HepG2 (cell line): ENCODE results near the gene SARS2. TPM values are rescaled to one million over a fixed set of nuclear protein-coding genes. Genes with fewer than 3 reads are reported as not detected.
A peak's percentile ranks its signal among the peaks of the same experiment; 100 is the strongest.

Experiments used
- ATAC-seq: fragments of 200-7000 bp; cut with Tn5 transposase; 3 replicates; pipeline ENCODE4 v1.9.1; 2020; ENCODE audit warnings: mild to moderate bottlenecking, moderate library complexity
- BruUV-seq: library from RNA; stranded (reverse); fragments of 400-500 nt; replicated peaks from 2 replicates; lab custom pipeline; 2021; lab: Mats Ljungman, UMichigan
- CTCF ChIA-PET: fragments of 300-600 bp; formaldehyde crosslinking; extraction: SDS; loops from one replicate; lab custom pipeline; 2021; ENCODE audit warnings: low total read pairs, inconsistent platforms, low intra/inter-chr PET ratio; lab: Yijun Ruan, JAX
- POLR2A ChIA-PET: fragments of 350-600 bp; sonication (Branson Sonifier 250); formaldehyde crosslinking; loops from one replicate; lab custom pipeline; 2020; ENCODE audit warnings: antibody characterized with exemption, inconsistent platforms; lab: Yijun Ruan, JAX
- DNase-seq: peaks from one replicate; pipeline ENCODE4 v3.0.0-alpha.2; 2015; ENCODE audit warnings: low spot score
- FAIRE-seq: peaks from 3 replicates; lab custom pipeline; 2011; peaks lifted over from hg19 to GRCh38; lab: Jason Lieb, UNC
- H2AFZ ChIP-seq: one replicate; pipeline ENCODE4 v1.6.1; 2011; ENCODE audit warnings: low read length, inconsistent platforms
- H3K27ac ChIP-seq: fragments of 300-600 bp; 3 replicates; pipeline ENCODE4 v1.8.0; 2011; ENCODE audit warnings: mixed run types, mild to moderate bottlenecking, mixed read lengths, low read length, inconsistent platforms; ENCODE audit not compliant: insufficient read depth; ENCODE audit errors: extremely low read length
- H3K27me3 ChIP-seq, 2 experiments: fragments of 200-600 bp in 1 of 2; 2 replicates in 1 of 2; 3 replicates in 1 of 2; pipeline versions ENCODE4 v1.6.0 to v1.8.0; 2011; ENCODE audit warnings: low read length in 2 of 2, mild to moderate bottlenecking in 2 of 2, moderate library complexity in 2 of 2, inconsistent platforms in 1 of 2; ENCODE audit not compliant: insufficient read depth in 2 of 2, control insufficient read depth in 1 of 2
- H3K36me3 ChIP-seq, 2 experiments: fragments of 200-600 bp in 1 of 2; replicated peaks in 1 of 2; 2 replicates in 1 of 2; 3 replicates in 1 of 2; pipeline versions ENCODE4 v1.5.1 to v1.8.0; 2011; ENCODE audit warnings: low read length in 2 of 2, inconsistent platforms in 1 of 2; ENCODE audit not compliant: insufficient read depth in 2 of 2, control insufficient read depth in 1 of 2
- H3K4me1 ChIP-seq: 2 replicates; pipeline ENCODE4 v1.5.1; 2012; ENCODE audit warnings: low read length, inconsistent platforms; ENCODE audit not compliant: insufficient read depth
- H3K4me2 ChIP-seq: 2 replicates; pipeline ENCODE4 v1.6.0; 2011; ENCODE audit warnings: low read depth, low read length, inconsistent platforms
- H3K4me3 ChIP-seq, 3 experiments: fragments of 200-600 bp in 1 of 3; sonication (generic), shearing (Covaris generic) in 1 of 3; replicated peaks in 1 of 3; 2 replicates each; pipeline ENCODE4 v1.5.1; 2011 to 2016; ENCODE audit warnings: low read length in 3 of 3, inconsistent platforms in 2 of 3, low read depth in 2 of 3, mild to moderate bottlenecking in 2 of 3, control low read depth in 1 of 3, mixed read lengths in 1 of 3; ENCODE audit not compliant: insufficient read depth in 1 of 3
- H3K79me2 ChIP-seq: one replicate; pipeline ENCODE4 v1.6.1; 2011; ENCODE audit warnings: low read length, inconsistent platforms; ENCODE audit not compliant: insufficient read depth
- H3K9ac ChIP-seq: 2 replicates; pipeline ENCODE4 v1.6.0; 2011; ENCODE audit warnings: mild to moderate bottlenecking, low read depth, low read length, inconsistent platforms; ENCODE audit not compliant: insufficient read depth
- H3K9me3 ChIP-seq: 2 replicates; pipeline ENCODE4 v1.5.1; 2012; ENCODE audit warnings: mild to moderate bottlenecking, low read length
- H4K20me1 ChIP-seq: 2 replicates; pipeline ENCODE4 v1.6.0; 2011; ENCODE audit warnings: inconsistent platforms, mild to moderate bottlenecking, low read length, moderate library complexity; ENCODE audit not compliant: insufficient read depth
- ATF4 ChIP-seq, 2 experiments: fragments of 450-650 bp in 1 of 2; sonication (generic) in 1 of 2; formaldehyde crosslinking; IDR thresholded peaks; 2 replicates each; pipeline versions ENCODE4 v1.5.0 to v1.8.0; 2020 to 2022; ENCODE audit warnings: mild to moderate bottlenecking in 1 of 2, missing genetic modification reagents in 1 of 2
- CCAR2 ChIP-seq: fragments of 200-400 bp; formaldehyde crosslinking; optimal IDR thresholded peaks from 2 replicates; pipeline ENCODE3; 2018; ENCODE audit warnings: low read depth, mild to moderate bottlenecking, low read length, moderate library complexity
- CEBPB ChIP-seq: IDR thresholded peaks from 2 replicates; pipeline ENCODE4 v1.6.1; 2011; ENCODE audit warnings: low read depth, low read length, improper control_type of control experiment, borderline replicate concordance
- DMTF1 ChIP-seq: sonication (generic); formaldehyde crosslinking; IDR thresholded peaks from 2 replicates; pipeline ENCODE4 v1.4.0; 2020; ENCODE audit warnings: mild to moderate bottlenecking, missing genetic modification reagents
- FOSL2 ChIP-seq: sonication (generic); formaldehyde crosslinking; IDR thresholded peaks from 2 replicates; pipeline ENCODE4 v1.4.0; 2020; ENCODE audit warnings: missing genetic modification reagents
- GFI1 ChIP-seq: sonication (generic); formaldehyde crosslinking; IDR thresholded peaks from 2 replicates; pipeline ENCODE4 v1.5.0; 2020; ENCODE audit warnings: missing genetic modification reagents, mild to moderate bottlenecking, borderline replicate concordance
- HNF4A ChIP-seq: sonication (generic); formaldehyde crosslinking; IDR thresholded peaks from 2 replicates; pipeline ENCODE4 v1.4.0; 2020; ENCODE audit warnings: missing genetic modification reagents
- NFE2L2 ChIP-seq: fragments of 150-350 bp; IDR thresholded peaks from 2 replicates; pipeline ENCODE4 v1.6.1; 2014; ENCODE audit warnings: low read length
- NR2C2 ChIP-seq: sonication (generic); formaldehyde crosslinking; IDR thresholded peaks from 2 replicates; pipeline ENCODE4 v1.4.0; 2020; ENCODE audit warnings: missing genetic modification reagents, mild to moderate bottlenecking, moderate library complexity, borderline replicate concordance
- NR2F1 ChIP-seq, 2 experiments: fragments of 450-650 bp in 1 of 2; formaldehyde crosslinking in 1 of 2; IDR thresholded peaks; 2 replicates each; pipeline versions ENCODE4 v1.5.0 to v1.6.1; 2016 to 2020; ENCODE audit warnings: mild to moderate bottlenecking in 1 of 2, missing compliant biosample characterization in 1 of 2, missing genetic modification reagents in 1 of 2, moderate library complexity in 1 of 2
- RARA ChIP-seq: IDR thresholded peaks from 2 replicates; pipeline ENCODE4 v1.6.1; 2016; ENCODE audit warnings: missing genetic modification reagents, missing compliant biosample characterization
- SOX5 ChIP-seq: IDR thresholded peaks from 2 replicates; pipeline ENCODE4 v1.6.1; 2016; ENCODE audit warnings: borderline replicate concordance
- ZBTB14 ChIP-seq: sonication (generic); formaldehyde crosslinking; IDR thresholded peaks from 2 replicates; pipeline ENCODE4 v1.4.0; 2020; ENCODE audit warnings: missing genetic modification reagents
- ZKSCAN8 ChIP-seq: IDR thresholded peaks from 2 replicates; pipeline ENCODE4 v1.6.1; 2016; ENCODE audit warnings: borderline replicate concordance, missing genetic modification reagents, missing compliant biosample characterization
- ZMYM2 ChIP-seq: sonication (generic); formaldehyde crosslinking; IDR thresholded peaks from 2 replicates; pipeline ENCODE4 v1.8.0; 2022; ENCODE audit warnings: mild to moderate bottlenecking, missing genetic modification reagents
- ZNF350 ChIP-seq: sonication (generic); formaldehyde crosslinking; IDR thresholded peaks from 2 replicates; pipeline ENCODE4 v1.4.0; 2020; ENCODE audit warnings: mild to moderate bottlenecking, low read depth, missing genetic modification reagents, borderline replicate concordance
- ZNF607 ChIP-seq: sonication (generic); formaldehyde crosslinking; IDR thresholded peaks from 2 replicates; pipeline ENCODE4 v1.5.1; 2020; ENCODE audit warnings: missing genetic modification reagents, mild to moderate bottlenecking, borderline replicate concordance
- ZNF746 ChIP-seq: sonication (generic); formaldehyde crosslinking; IDR thresholded peaks from 2 replicates; pipeline ENCODE4 v1.8.0; 2022; ENCODE audit warnings: mild to moderate bottlenecking, missing genetic modification reagents
- WGBS: methylation state at CpG from one replicate; pipeline ENCODE4 v1.1.6; 2017; ENCODE audit warnings: low lambda C conversion rate; 5-methylcytosine and 5-hydroxymethylcytosine counted together
- in situ Hi-C: cut with HindIII; loops from 2 replicates; pipeline ENCODE4 v1.10.0; 2017; ENCODE audit warnings: low pct_unique_long_range_greater_than_20kb; ENCODE audit not compliant: extremely low pct_ligation_motif_present
- intact Hi-C: fragments of 100-400 bp; cut with micrococcal nuclease; formaldehyde crosslinking; loops from one replicate; pipeline ENCODE4 v1.10.0; 2022; ENCODE audit not compliant: unreplicated experiment
- polyA plus RNA-seq, 8 experiments: library from polyadenylated mRNA; depleted of rRNA in 3 of 8; stranded (reverse) in 7 of 8; unstranded in 1 of 8; fragments of >200 nt; fragmentation: Illumina TruSeq in 4 of 8; extraction: Trizol in 4 of 8; gene quantifications; 2 replicates each; pipeline versions ENCODE4 v1.2.1 to v1.2.3, GENCODE V29; 2011 to 2016; ENCODE audit warnings: low read depth in 4 of 8, missing spikeins in 1 of 8, mixed read lengths in 1 of 8; ENCODE audit not compliant: insufficient read depth in 1 of 8
- total RNA-seq, 5 experiments: library from RNA; depleted of rRNA; stranded (reverse); fragments of >200 nt; fragmentation: Illumina TruSeq; extraction: Trizol; gene quantifications; 2 replicates each; pipeline ENCODE4 v1.2.3, GENCODE V29; 2016; ENCODE audit warnings: low read depth in 1 of 5

The SARS2 gene
- total and polyA plus RNA-seq, 2 of the 13 experiments (the other 11 are each of a cell fraction or from before 2014, with no cell fraction given): 40.0 to 48.6 TPM

- no peaks in the 10 kb centered on the region for H3K9me3 ChIP-seq
- H3K9ac ChIP-seq: no peak overlapping the region
- no peak overlapping the region for H3K27ac ChIP-seq
- in situ Hi-C loops (loop anchor here (25.0 kb wide), 1 partner anchor 168 kb away; the partner anchor contains the start of gene CAPN12), intact Hi-C loops (no loop called here)
- peaks cover 4 to 12% of the 10 kb centered on the region in 2 experiments; a peak in 3 of 5 replicates for H3K36me3 ChIP-seq
- BruUV-seq: no TSS peak
- peaks cover 21% of the 10 kb centered on the region for H3K4me1 ChIP-seq
- ATAC-seq (peak; percentile 15; the same call in 2 of the 3 replicates), FAIRE-seq (no peak), DNase-seq (no peak)
- no peak overlapping the region for H3K4me2 ChIP-seq
- CTCF ChIA-PET: no interaction called here
- 88% methylated on average over 35 of the region's 35 CpGs for WGBS
- no peak overlapping the region for H3K4me3 ChIP-seq
- no peak overlapping the region for H2AFZ ChIP-seq
- POLR2A ChIA-PET: interaction anchor here (0.6 to 1.0 kb wide), 2 partner anchors 13 to 37 kb away, joined by 4 read pairs; no protein-coding TSS in a partner anchor
- peaks cover 1% of the 10 kb centered on the region for H3K79me2 ChIP-seq
- H3K27me3 ChIP-seq: no peaks in the 10 kb centered on the region
- no peaks in the 10 kb centered on the region for H4K20me1 ChIP-seq
- no peak for TF ChIP-seq DMTF1 (CRISPR knock-in tag)
- no peak for TF ChIP-seq CCAR2
- peak in 1 of 2 experiments; percentile 60; a peak in 2 of 4 replicates for TF ChIP-seq NR2F1 (CRISPR knock-in tag; IDR thresholded peaks at IDR 0.05)
- peak; percentile 99 for TF ChIP-seq ZKSCAN8
- no peak for TF ChIP-seq NFE2L2
- TF ChIP-seq ZBTB14 (CRISPR knock-in tag): no peak
- TF ChIP-seq CEBPB: 0 out of 2 replicates have a peak, but pooled peaks have one; percentile 4
- TF ChIP-seq ZNF746 (CRISPR knock-in tag): no peak
- TF ChIP-seq GFI1 (CRISPR knock-in tag): peak; percentile 58; the same call in 1 of the 2 replicates
- no peak for TF ChIP-seq RARA
- peak; percentile 62; the same call in 1 of the 2 replicates for TF ChIP-seq NR2C2
- TF ChIP-seq ZMYM2: 0 out of 2 replicates have a peak, but pooled peaks have one; percentile 28
- peak; percentile 43 for TF ChIP-seq HNF4A
- no peak for TF ChIP-seq ZNF607 (CRISPR knock-in tag)
- no peak for TF ChIP-seq SOX5 (CRISPR knock-in tag)
- 0 out of 4 replicates have a peak, but pooled peaks of 1 of the 2 experiments have one; percentile 35 for TF ChIP-seq ATF4 (CRISPR knock-in tag; IDR thresholded peaks at IDR 0.05)
- peak; percentile 32; the same call in 1 of the 2 replicates for TF ChIP-seq FOSL2
- TF ChIP-seq ZNF350 (CRISPR knock-in tag): no peak
Measured at GRCh38 chr19:38904581-38905539, 25.7 kb downstream of the SARS2 start.
